HEK293T (cell line): Measurements from ENCODE around the gene SLC37A3.

Source experiments
- CTBP1 ChIP-seq: fragments of 450-650 bp; IDR thresholded peaks from 2 replicates; pipeline ENCODE4 v1.6.1; 2016; ENCODE audit warnings: borderline replicate concordance
- ELF4 ChIP-seq: fragments of 450-650 bp; IDR thresholded peaks from 2 replicates; pipeline ENCODE4 v1.6.1; 2017; ENCODE audit warnings: antibody characterized with exemption
- FOXA1 ChIP-seq: fragments of 450-650 bp; IDR thresholded peaks from 2 replicates; pipeline ENCODE4 v1.6.1; 2016; ENCODE audit warnings: mild to moderate bottlenecking
- FOXK2 ChIP-seq: fragments of 450-650 bp; IDR thresholded peaks from 2 replicates; pipeline ENCODE4 v1.6.1; 2016; ENCODE audit warnings: mild to moderate bottlenecking
- FOXM1 ChIP-seq: fragments of 450-650 bp; IDR thresholded peaks from 2 replicates; pipeline ENCODE4 v1.6.1; 2017; ENCODE audit warnings: mild to moderate bottlenecking, borderline replicate concordance
- HDGF ChIP-seq: fragments of 450-650 bp; IDR thresholded peaks from 2 replicates; pipeline ENCODE4 v1.6.1; 2017; ENCODE audit warnings: antibody characterized with exemption, borderline replicate concordance
- L3MBTL2 ChIP-seq: fragments of 450-650 bp; conservative IDR thresholded peaks from 2 replicates; pipeline ENCODE4 v1.6.1; 2016; ENCODE audit warnings: mild to moderate bottlenecking
- LEF1 ChIP-seq: fragments of 450-650 bp; IDR thresholded peaks from 2 replicates; pipeline ENCODE4 v1.6.1; 2017; ENCODE audit warnings: mild to moderate bottlenecking, borderline replicate concordance
- PKNOX1 ChIP-seq: fragments of 450-650 bp; IDR thresholded peaks from 2 replicates; pipeline ENCODE4 v1.6.1; 2016
- SP1 ChIP-seq: fragments of 450-650 bp; IDR thresholded peaks from 2 replicates; pipeline ENCODE4 v1.6.1; 2017
- SUZ12 ChIP-seq: fragments of 450-650 bp; IDR thresholded peaks from 2 replicates; pipeline ENCODE4 v1.6.1; 2016; ENCODE audit warnings: mild to moderate bottlenecking
- TARDBP ChIP-seq: fragments of 450-650 bp; IDR thresholded peaks from 2 replicates; pipeline ENCODE4 v1.6.1; 2016

- TF ChIP-seq LEF1 (no peak), L3MBTL2 (no peak), FOXA1 (no peak), FOXK2 (no peak), ELF4 (no peak), SUZ12 (no peak), FOXM1 (no peak), HDGF (no peak), SP1 (no peak), TARDBP (no peak), CTBP1 (no peak), PKNOX1 (no peak)
Measured at GRCh38 chr7:140292438-140292837, 105.9 kb downstream of the SLC37A3 start.
